HEK293 (cell line): ENCODE measurements around the gene HDHD3.

Experiments used
- ZNF426 ChIP-seq: fragments of 450-650 bp; formaldehyde crosslinking; IDR thresholded peaks from 2 replicates; pipeline ENCODE4 v1.5.1; 2017; ENCODE audit warnings: missing biosample characterization, missing genetic modification characterization, mild to moderate bottlenecking, inconsistent platforms, moderate library complexity
- TF ChIP-seq, protein P1 (sequence below): fragments of 450-650 bp; formaldehyde crosslinking; IDR thresholded peaks from 2 replicates; pipeline ENCODE4 v1.5.1; 2016; ENCODE audit warnings: missing biosample characterization, missing genetic modification characterization

DNA sequence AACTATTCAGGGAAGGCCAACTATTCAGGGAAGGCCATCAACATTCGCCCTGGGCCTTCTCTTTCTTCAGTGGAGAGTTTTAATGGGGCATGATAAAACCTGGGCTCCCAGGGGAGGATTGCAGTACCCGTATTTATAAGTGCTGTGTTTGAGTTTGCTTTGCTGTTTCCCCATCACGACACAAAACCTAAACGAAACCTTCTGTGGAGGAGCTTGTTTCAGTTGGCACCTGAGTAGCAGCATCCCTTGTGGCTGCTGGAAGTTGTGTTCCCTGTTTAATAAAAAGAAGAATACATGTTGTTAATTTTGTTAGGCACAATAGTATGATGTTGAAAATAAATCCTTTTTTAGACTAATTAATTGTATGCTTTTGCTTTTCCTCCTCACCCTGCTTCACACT is 45.0 kb downstream of the HDHD3 start:
- TF ChIP-seq ZNF426, result no peak
- TF ChIP-seq, protein P1, sequence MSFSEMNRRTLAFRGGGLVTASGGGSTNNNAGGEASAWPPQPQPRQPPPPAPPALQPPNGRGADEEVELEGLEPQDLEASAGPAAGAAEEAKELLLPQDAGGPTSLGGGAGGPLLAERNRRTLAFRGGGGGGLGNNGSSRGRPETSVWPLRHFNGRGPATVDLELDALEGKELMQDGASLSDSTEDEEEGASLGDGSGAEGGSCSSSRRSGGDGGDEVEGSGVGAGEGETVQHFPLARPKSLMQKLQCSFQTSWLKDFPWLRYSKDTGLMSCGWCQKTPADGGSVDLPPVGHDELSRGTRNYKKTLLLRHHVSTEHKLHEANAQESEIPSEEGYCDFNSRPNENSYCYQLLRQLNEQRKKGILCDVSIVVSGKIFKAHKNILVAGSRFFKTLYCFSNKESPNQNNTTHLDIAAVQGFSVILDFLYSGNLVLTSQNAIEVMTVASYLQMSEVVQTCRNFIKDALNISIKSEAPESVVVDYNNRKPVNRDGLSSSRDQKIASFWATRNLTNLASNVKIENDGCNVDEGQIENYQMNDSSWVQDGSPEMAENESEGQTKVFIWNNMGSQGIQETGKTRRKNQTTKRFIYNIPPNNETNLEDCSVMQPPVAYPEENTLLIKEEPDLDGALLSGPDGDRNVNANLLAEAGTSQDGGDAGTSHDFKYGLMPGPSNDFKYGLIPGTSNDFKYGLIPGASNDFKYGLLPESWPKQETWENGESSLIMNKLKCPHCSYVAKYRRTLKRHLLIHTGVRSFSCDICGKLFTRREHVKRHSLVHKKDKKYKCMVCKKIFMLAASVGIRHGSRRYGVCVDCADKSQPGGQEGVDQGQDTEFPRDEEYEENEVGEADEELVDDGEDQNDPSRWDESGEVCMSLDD (tag by site-specific recombination), result no peak
